Measurements from ENCODE around the gene TAS2R60.

- no peak for TF ChIP-seq CTCF (conservative IDR thresholded peaks at IDR 0.05; ENCODE audit: low read length)
- TF ChIP-seq EZH2phosphoT487 (IDR thresholded peaks at IDR 0.05; ENCODE audit: borderline replicate concordance, low read depth, low read length) = no peak
These were observed 16.6 kb upstream of the TAS2R60 start for GRCh38 chr7:143426479-143427142.

Measured in OCI-LY7 (cell line).